Natural killer cell (primary cell): ENCODE results near the gene JAKMIP1. TPM values are rescaled to one million over a fixed set of nuclear protein-coding genes. Genes with fewer than 3 reads are reported as not detected.

Experiments used
- ATAC-seq, 3 donors: fragments of 150-1000 bp in 2 of 3; fragments of 200-7000 bp in 1 of 3; cut with Tn5 transposase; 1 replicate in 1 of 3; 2 replicates in 2 of 3; pipeline ENCODE4 v1.10.0; 2021; ENCODE audit warnings: mild to moderate bottlenecking in 2 of 3, moderate library complexity in 2 of 3
- DNase-seq, 2 donors: peaks; one replicate each; pipeline versions ENCODE4 v3.0.0 to v3.0.0-alpha.2; 2013 to 2021; ENCODE audit warnings: mixed read lengths in 1 of 2
- H3K27ac ChIP-seq: one replicate; pipeline ENCODE4 v1.5.1; 2013; ENCODE audit warnings: mild to moderate bottlenecking, low read length
- H3K27me3 ChIP-seq: one replicate; pipeline ENCODE4 v1.6.1; 2013; ENCODE audit warnings: low read length; ENCODE audit not compliant: control insufficient read depth, insufficient read depth
- H3K36me3 ChIP-seq: one replicate; pipeline ENCODE4 v1.6.1; 2013; ENCODE audit warnings: low read length; ENCODE audit not compliant: control insufficient read depth, insufficient read depth
- H3K4me1 ChIP-seq: one replicate; pipeline ENCODE4 v1.6.1; 2013; ENCODE audit warnings: low read length; ENCODE audit not compliant: control insufficient read depth, insufficient read depth
- H3K4me3 ChIP-seq: one replicate; pipeline ENCODE4 v1.5.1; 2013; ENCODE audit warnings: low read length
- H3K9me3 ChIP-seq: one replicate; pipeline ENCODE4 v1.6.1; 2013; ENCODE audit warnings: low read length; ENCODE audit not compliant: control insufficient read depth, insufficient read depth
- H3K27ac Mint-ChIP-seq, 2 donors: one replicate each; pipeline ENCODE4 v1.8.0; 2022; ENCODE audit warnings: mild to moderate bottlenecking in 2 of 2, mixed read lengths in 2 of 2, moderate library complexity in 1 of 2
- H3K27me3 Mint-ChIP-seq, 2 donors: one replicate each; pipeline ENCODE4 v1.8.0; 2022; ENCODE audit warnings: low read depth in 2 of 2, mixed read lengths in 2 of 2
- H3K36me3 Mint-ChIP-seq: one replicate; pipeline ENCODE4 v1.8.0; 2022; ENCODE audit warnings: mixed read lengths
- H3K4me1 Mint-ChIP-seq, 2 donors: one replicate each; pipeline ENCODE4 v1.8.0; 2022; ENCODE audit warnings: mixed read lengths in 2 of 2
- H3K4me3 Mint-ChIP-seq: one replicate; pipeline ENCODE4 v1.8.0; 2022; ENCODE audit warnings: mild to moderate bottlenecking, moderate library complexity, mixed read lengths
- H3K9me3 Mint-ChIP-seq, 2 donors: one replicate each; pipeline ENCODE4 v1.8.0; 2022; ENCODE audit warnings: mixed read lengths in 2 of 2
- CTCF ChIP-seq: fragments of 200-600 bp; IDR thresholded peaks from one replicate; pipeline ENCODE4 v1.8.0; 2022; ENCODE audit warnings: antibody characterized with exemption
- WGBS: methylation state at CpG from one replicate; pipeline ENCODE4 v1.1.7; 2013; ENCODE audit warnings: missing lambda C conversion rate; ENCODE audit not compliant: insufficient coverage; 5-methylcytosine and 5-hydroxymethylcytosine counted together
- intact Hi-C: fragments of 100-400 bp; cut with micrococcal nuclease; formaldehyde crosslinking; loops from one replicate; pipeline ENCODE4 v1.14.2; 2022
- total RNA-seq, 4 donors: library from RNA; stranded (reverse); fragments of 120-200 nt in 1 of 4; gene quantifications; one replicate each; pipeline versions ENCODE4 v1.2.3 to v1.2.4, GENCODE V29; 2013 to 2022

Gene JAKMIP1
- total RNA-seq, 3 donors from 2014 or later (not counting 1 experiment from before 2014, with no cell fraction given) = 8.8 to 21.8 (median 16.4) TPM

DNA sequence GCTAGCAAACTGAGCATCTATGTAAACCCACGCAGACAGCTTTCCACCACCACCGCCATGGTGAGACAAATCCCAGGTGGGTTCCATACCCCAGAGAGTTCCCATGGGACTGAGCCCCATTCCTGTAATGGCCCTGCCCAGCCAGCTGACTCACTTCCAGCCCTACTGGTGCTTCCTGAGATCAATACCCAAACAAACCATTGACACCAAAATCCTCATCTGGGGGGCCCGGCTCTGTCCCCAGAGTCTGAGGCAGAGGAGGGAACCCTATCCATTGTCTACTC is 30.1 kb upstream of the JAKMIP1 start:
- intact Hi-C loops = no loop called here
- Histone ChIP-seq H3K36me3 (no peaks in the 10 kb centered on the region), H3K27me3 (no peaks in the 10 kb centered on the region), H3K4me1 (no peaks in the 10 kb centered on the region), H3K4me3 (no peak overlapping the region), H3K9me3 (no peaks in the 10 kb centered on the region), H3K27ac (no peak overlapping the region)
- WGBS = 48% methylated on average over 3 of the region's 3 CpGs
- Mint-ChIP-seq H3K27me3 (peaks cover 3 to 14% of the 10 kb centered on the region in 2 donors), H3K9me3 (no peaks in the 10 kb centered on the region), H3K4me1 (no peaks in the 10 kb centered on the region), H3K27ac (no peak overlapping the region), H3K4me3 (no peak overlapping the region), H3K36me3 (no peaks in the 10 kb centered on the region)
- DNase-seq = no peak
- no peak for TF ChIP-seq CTCF
- no peak for ATAC-seq

GRCh38 chr4:6229671-6230501 is 29.5 kb upstream of the JAKMIP1 start:
- no peak overlapping the region for H3K27ac ChIP-seq
- Mint-ChIP-seq H3K4me3 (no peak overlapping the region), H3K36me3 (no peaks in the 10 kb centered on the region), H3K27me3 (peaks cover 4 to 19% of the 10 kb centered on the region in 2 donors), H3K9me3 (no peaks in the 10 kb centered on the region), H3K4me1 (no peaks in the 10 kb centered on the region), H3K27ac (no peak overlapping the region)
- no peak overlapping the region for H3K4me3 ChIP-seq
- H3K9me3 ChIP-seq = no peaks in the 10 kb centered on the region
- no peaks in the 10 kb centered on the region for H3K36me3 ChIP-seq
- H3K27me3 ChIP-seq = no peaks in the 10 kb centered on the region
- WGBS = 82% methylated on average over 18 of the region's 18 CpGs
- intact Hi-C loops = no loop called here
- ATAC-seq = no peak
- H3K4me1 ChIP-seq = no peaks in the 10 kb centered on the region
- no peak for TF ChIP-seq CTCF
- DNase-seq = no peak

- Histone ChIP-seq H3K27ac (no peak overlapping the region), H3K27me3 (no peaks in the 10 kb centered on the region), H3K4me3 (no peak overlapping the region), H3K9me3 (no peaks in the 10 kb centered on the region), H3K36me3 (no peaks in the 10 kb centered on the region), H3K4me1 (no peaks in the 10 kb centered on the region)
- Mint-ChIP-seq H3K27me3 (peaks cover 8 to 27% of the 10 kb centered on the region in 2 donors), H3K4me3 (no peak overlapping the region), H3K9me3 (no peaks in the 10 kb centered on the region), H3K4me1 (no peaks in the 10 kb centered on the region), H3K36me3 (no peaks in the 10 kb centered on the region), H3K27ac (no peak overlapping the region)
- WGBS = 73% methylated on average over 7 of the region's 7 CpGs
- TF ChIP-seq CTCF = no peak
- intact Hi-C loops = no loop called here
- DNase-seq (no peak), ATAC-seq (no peak)
These were observed 28.7 kb upstream of the JAKMIP1 start for GRCh38 chr4:6229095-6229494.
